ENCODE results near the gene ANGPTL3. TPM values are rescaled to one million over a fixed set of nuclear protein-coding genes. Genes with fewer than 3 reads are reported as not detected.

ANGPTL3 gene
- total and polyA plus RNA-seq, 12 donors: 0.07 to 0.18 TPM; not detected in 10

DNA sequence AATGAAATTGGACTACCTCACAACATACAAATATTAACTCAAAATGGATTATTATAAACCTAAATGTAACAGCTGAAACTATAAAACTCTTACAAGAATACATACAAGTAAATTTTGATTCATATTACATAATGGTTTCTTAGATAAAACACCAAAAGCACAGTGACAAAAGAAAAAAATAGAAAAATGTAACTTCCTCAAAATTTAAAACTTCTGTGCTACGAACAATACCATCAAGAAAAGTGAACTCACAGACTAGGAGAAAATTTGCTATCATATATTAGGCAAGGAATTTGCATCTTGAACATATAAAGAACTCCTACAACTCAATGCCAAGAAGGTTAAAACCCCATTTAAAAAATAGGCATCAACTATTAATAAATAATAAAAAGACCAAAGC lies 31.2 kb downstream of the ANGPTL3 start:
- intact Hi-C loops (cut with DNase I): no loop called here
- DNase-seq: no peak
- Histone ChIP-seq H3K27ac (no peak overlapping the region), H3K9me3 (replicated peaks in 1 of 3) (no peaks in the 10 kb centered on the region), H3K4me3 (no peak overlapping the region), H3K36me3 (replicated peaks in 1 of 2) (peaks cover 0 to 18% of the 10 kb centered on the region in 2 donors), H3K27me3 (no peaks in the 10 kb centered on the region), H3K4me1 (replicated peaks in 1 of 2) (no peaks in the 10 kb centered on the region)
- 73 to 89% (median 84%) methylated on average over 1 of the region's 1 CpG for WGBS, 4 donors
- TF ChIP-seq, protein P1, sequence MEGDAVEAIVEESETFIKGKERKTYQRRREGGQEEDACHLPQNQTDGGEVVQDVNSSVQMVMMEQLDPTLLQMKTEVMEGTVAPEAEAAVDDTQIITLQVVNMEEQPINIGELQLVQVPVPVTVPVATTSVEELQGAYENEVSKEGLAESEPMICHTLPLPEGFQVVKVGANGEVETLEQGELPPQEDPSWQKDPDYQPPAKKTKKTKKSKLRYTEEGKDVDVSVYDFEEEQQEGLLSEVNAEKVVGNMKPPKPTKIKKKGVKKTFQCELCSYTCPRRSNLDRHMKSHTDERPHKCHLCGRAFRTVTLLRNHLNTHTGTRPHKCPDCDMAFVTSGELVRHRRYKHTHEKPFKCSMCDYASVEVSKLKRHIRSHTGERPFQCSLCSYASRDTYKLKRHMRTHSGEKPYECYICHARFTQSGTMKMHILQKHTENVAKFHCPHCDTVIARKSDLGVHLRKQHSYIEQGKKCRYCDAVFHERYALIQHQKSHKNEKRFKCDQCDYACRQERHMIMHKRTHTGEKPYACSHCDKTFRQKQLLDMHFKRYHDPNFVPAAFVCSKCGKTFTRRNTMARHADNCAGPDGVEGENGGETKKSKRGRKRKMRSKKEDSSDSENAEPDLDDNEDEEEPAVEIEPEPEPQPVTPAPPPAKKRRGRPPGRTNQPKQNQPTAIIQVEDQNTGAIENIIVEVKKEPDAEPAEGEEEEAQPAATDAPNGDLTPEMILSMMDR (IDR thresholded peaks at IDR 0.05): no peak
- no peak for TF ChIP-seq POLR2A (IDR thresholded peaks at IDR 0.05)

DNA sequence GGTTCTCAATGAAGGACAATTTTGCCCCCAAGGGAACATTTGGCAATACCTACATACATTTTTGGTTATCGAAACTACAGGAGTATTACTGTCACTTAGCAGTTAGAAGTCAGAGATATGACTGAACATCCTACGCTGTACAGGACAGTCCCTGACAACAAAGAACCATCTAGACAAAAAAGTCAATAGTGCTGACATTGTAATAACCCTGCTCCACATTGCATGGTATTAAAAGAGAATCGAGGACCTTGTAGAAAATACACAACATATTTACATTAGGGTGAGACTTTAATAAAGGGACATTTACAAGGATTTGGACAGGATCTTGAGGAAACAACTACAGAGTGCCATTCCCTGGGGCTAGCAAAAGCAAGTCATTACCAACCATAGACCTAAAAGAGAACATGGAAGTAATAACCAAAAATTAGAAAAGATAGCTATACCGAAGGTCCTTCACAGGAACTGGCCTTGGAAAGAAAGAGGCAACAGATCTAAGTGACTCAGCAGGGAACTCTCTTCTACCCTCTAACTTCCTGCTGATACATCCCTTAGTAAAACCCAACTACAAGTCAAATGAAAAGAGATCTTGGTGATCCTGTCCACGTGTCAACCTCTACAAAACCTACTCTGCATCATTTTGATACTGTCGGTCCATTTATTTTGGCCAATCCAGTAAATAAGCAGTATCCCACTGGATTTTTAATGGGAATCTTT lies 40.2 kb downstream of the ANGPTL3 start:
- H3K27me3 ChIP-seq: no peaks in the 10 kb centered on the region
- intact Hi-C loops (cut with DNase I): no loop called here
- H3K27ac ChIP-seq: no peak overlapping the region
- H3K9me3 ChIP-seq (replicated peaks in 1 of 3): no peaks in the 10 kb centered on the region
- no peaks in the 10 kb centered on the region for H3K4me1 ChIP-seq (replicated peaks in 1 of 2)
- H3K36me3 ChIP-seq (replicated peaks in 1 of 2): no peaks in the 10 kb centered on the region
- DNase-seq: no peak
- WGBS, 4 donors: 84 to 86% (median 85%) methylated on average over 6 of the region's 6 CpGs
- no peak overlapping the region for H3K4me3 ChIP-seq
- no peak for TF ChIP-seq POLR2A (IDR thresholded peaks at IDR 0.05)
- TF ChIP-seq, protein P1 (IDR thresholded peaks at IDR 0.05): no peak

GRCh38 chr1:62643283-62643682 lies 46.0 kb downstream of the ANGPTL3 start:
- DNase-seq: no peak
- intact Hi-C loops (cut with DNase I): no loop called here
- 95 to 100% (median 100%) methylated on average over 1 of the region's 1 CpG for WGBS, 4 donors
- Histone ChIP-seq H3K4me1 (replicated peaks in 1 of 2) (no peaks in the 10 kb centered on the region), H3K9me3 (replicated peaks in 1 of 3) (no peaks in the 10 kb centered on the region), H3K27ac (no peak overlapping the region), H3K27me3 (no peaks in the 10 kb centered on the region), H3K4me3 (no peak overlapping the region), H3K36me3 (replicated peaks in 1 of 2) (no peaks in the 10 kb centered on the region)
- TF ChIP-seq, protein P1 (IDR thresholded peaks at IDR 0.05): no peak
- TF ChIP-seq POLR2A (IDR thresholded peaks at IDR 0.05): no peak

- DNase-seq: no peak
- H3K27me3 ChIP-seq: no peaks in the 10 kb centered on the region
- no peak overlapping the region for H3K27ac ChIP-seq
- H3K4me3 ChIP-seq: no peak overlapping the region
- no peak for TF ChIP-seq POLR2A (IDR thresholded peaks at IDR 0.05)
- TF ChIP-seq, protein P1 (IDR thresholded peaks at IDR 0.05): no peak
- no peaks in the 10 kb centered on the region for H3K36me3 ChIP-seq (replicated peaks in 1 of 2)
- intact Hi-C loops (cut with DNase I): no loop called here
- no peaks in the 10 kb centered on the region for H3K9me3 ChIP-seq (replicated peaks in 1 of 3)
- no peaks in the 10 kb centered on the region for H3K4me1 ChIP-seq (replicated peaks in 1 of 2)
Measured at GRCh38 chr1:62652387-62652786, 55.1 kb downstream of the ANGPTL3 start.
